ENCODE results near the gene FHIT.

FHIT gene

DNA sequence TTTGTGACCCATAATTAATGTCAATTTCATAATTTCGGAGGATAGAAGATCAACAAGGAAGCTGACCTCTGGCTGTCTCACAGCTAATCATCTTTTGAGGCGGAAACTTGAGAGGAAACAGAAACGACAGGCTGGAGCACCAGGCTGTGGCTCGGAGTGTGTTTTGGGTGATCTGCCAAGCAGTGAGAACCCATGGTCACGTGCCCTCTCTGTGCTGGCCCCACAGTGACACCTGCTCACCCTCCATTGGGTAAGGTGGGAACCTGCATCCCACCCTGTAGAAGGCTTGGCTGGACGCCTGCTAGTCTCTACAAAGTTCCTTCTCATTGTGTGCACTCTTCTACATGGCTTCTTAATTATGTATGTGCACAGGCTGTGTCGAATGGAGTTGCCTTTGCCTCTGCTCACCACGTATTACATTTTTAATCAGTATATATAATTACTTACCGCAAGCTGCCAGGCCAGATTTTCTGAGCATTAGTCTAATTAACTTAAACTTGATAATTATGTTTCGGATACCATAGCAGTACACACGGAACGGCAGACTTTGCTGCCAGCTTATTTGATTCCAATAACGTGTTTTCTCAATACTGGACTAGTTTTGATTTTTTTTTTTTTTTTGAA, 1482.0 kb downstream of the FHIT start:
- DNase-seq = no peak

DNA sequence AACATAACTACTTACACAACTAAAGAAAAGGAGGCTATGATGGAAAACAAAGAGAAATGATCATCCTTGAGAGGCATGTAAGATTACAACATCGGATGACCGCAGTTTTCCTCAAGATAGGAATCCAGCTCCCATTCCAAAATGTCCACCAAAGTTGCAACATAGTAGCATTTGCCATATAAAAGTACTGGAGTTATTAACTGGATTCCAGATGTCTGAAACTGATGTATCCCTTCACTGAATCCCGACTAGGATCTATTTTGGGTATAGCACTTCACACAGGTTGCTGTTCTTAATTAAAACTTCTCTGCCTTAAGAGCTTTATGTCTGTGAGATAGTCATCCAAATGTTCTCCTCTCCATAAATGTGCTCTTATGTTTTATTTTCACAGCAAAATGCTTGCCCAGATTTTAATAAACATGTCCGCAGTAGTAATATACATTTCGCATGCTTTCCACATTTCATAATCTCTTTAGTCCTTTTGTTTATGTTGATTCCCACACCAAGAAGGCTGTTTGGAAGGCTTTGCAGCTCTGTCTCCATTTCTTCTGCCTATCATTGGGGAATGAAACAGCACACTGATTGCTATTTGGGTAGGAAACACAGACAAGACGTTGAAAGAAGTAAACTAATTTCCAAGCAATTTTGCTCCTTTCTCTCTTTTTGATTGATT, 1484.9 kb downstream of the FHIT start:
- DNase-seq = no peak

DNA sequence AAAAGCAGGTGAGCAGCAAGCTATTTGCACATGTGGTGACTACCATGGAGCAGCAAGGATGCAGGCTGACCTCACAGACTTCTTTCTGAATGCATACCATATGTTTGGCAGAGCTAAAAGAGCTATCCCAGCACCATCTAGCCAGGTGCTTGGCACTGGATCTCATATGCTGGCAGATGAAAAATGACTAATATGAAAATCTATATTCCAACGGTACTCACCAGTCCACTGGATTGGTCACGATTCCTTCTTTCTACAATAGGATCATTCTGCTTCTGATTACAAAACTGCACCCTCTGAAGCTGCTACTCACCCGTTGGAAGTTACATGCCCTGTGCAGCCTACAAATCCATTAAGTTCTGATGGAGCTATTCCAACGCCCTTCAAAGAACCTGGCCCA, 1487.1 kb downstream of the FHIT start:
- no peak for DNase-seq

DNA sequence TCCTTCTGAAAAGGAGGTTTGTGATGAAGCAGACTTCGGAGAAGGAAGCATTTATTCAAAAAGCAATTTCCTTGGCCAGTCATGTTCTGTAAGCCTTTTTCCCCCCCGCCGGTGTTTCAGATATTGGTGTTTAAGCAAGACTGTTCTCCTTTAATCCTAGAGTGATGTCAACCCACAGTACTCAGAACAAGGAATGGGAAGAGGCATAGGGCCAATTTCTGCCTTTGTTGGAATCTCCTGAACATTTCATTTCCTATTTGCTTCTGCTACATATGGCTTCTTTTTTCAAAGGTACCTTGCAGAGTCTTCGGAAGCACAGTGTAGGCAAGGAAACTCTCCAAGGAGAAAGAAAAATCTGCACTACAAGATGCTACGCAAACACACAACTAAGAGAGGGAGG, 1488.3 kb downstream of the FHIT start:
- DNase-seq = no peak

- DNase-seq = no peak
These were observed 1491.8 kb downstream of the FHIT start for GRCh38 chr3:59759298-59760031.

DNA sequence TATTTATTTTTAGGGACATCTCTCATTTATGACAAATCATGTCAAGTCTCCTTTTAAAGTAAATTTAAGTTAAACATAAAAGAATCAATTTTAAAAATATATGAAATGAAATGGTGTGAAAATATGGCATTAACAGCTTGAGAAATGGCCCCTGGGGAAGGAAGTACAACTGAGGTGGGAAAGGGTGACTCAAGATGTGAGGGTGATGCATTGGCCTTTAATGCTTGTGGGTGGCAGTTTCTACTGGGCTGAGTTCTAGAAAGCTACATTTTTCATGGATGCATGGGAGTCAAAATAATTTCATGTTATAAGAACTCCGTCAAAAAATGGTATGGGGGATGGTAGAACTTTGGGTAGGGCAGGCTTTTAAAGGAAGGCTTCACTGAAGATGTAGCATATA, 1492.6 kb downstream of the FHIT start:
- DNase-seq = no peak

GRCh38 chr3:59756934-59757333, 1494.3 kb downstream of the FHIT start:
- DNase-seq = no peak

DNA sequence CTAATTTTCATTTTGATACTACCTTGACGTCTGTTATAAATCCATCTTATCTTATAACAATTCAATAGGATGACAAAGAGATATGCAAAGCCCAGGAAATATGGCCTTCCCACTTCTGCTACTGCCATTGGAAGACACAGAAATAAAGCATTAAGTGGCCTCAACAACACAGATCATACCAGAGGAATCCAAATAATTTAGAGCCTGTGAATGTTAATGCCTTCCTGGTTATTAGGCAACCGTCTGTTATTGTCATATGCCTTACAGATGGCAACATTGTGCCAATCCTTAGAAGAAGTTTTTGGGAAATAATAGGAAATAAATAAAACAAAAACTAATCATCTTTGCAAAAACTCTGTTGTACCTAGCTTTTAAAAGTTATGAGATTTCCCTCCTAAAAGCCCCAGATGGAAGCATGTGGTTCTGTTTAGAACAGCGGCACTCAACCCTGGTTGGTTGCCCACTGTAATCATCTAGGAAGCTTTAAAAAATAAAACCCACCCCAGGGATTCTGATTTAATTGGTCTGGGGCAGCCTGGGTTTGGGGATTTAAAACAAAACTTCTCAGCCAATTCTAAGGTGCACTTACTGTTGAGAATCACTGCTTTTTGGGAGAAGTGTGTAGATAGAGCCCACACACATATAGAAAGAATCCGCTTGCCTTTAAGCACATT, 1496.7 kb downstream of the FHIT start:
- no peak for DNase-seq

- no peak for DNase-seq
These were observed 1497.3 kb downstream of the FHIT start for GRCh38 chr3:59753808-59754450.

DNA sequence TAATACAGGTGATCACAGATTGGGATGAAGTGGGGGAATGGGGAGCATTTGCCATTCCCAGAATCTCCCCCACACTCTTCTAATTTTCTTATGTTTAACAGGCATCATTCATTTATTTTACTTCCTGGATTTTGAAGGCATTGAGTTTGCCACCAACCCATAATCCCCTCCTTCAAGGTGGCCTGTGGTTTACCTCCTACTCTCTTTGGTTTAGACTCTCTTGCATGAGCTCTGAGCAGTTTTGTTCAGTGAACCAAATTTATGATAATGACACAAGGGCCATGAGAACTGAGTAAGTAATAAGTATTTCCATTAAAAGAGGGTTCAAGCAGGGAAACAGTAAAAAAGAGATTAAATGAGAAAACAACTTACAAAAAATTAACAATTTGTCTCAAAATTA, 1498.3 kb downstream of the FHIT start:
- DNase-seq = no peak

- no peak for DNase-seq
These were observed 1499.6 kb downstream of the FHIT start for GRCh38 chr3:59751606-59752005.

- no peak for DNase-seq
These were observed 1500.9 kb downstream of the FHIT start for GRCh38 chr3:59750391-59750790.

GRCh38 chr3:59749291-59749690, 1502.0 kb downstream of the FHIT start:
- DNase-seq = no peak

- DNase-seq = no peak
These were observed 1504.7 kb downstream of the FHIT start for GRCh38 chr3:59746585-59746984.

- no peak for DNase-seq
These were observed 1514.0 kb downstream of the FHIT start for GRCh38 chr3:59737241-59737640.

DNA sequence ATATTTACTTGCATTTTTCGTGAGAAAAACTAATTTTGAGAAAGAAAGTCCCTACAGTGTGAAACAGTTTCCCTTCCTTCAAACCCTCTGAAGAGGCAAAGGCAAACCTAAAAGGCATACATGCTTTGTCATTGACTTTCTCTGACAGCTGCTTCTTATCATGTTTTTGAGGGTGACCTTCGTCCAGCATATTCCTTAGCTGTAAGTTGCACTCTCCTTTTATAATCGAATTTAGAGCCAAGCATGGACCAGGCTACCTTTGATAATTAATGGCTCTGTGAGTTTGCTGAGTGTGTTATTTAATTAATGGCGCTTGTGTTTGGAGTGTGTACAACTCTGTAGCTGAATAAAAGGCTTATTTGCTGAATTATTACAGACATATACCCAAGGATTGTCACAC, 1517.2 kb downstream of the FHIT start:
- DNase-seq = no peak

DNA sequence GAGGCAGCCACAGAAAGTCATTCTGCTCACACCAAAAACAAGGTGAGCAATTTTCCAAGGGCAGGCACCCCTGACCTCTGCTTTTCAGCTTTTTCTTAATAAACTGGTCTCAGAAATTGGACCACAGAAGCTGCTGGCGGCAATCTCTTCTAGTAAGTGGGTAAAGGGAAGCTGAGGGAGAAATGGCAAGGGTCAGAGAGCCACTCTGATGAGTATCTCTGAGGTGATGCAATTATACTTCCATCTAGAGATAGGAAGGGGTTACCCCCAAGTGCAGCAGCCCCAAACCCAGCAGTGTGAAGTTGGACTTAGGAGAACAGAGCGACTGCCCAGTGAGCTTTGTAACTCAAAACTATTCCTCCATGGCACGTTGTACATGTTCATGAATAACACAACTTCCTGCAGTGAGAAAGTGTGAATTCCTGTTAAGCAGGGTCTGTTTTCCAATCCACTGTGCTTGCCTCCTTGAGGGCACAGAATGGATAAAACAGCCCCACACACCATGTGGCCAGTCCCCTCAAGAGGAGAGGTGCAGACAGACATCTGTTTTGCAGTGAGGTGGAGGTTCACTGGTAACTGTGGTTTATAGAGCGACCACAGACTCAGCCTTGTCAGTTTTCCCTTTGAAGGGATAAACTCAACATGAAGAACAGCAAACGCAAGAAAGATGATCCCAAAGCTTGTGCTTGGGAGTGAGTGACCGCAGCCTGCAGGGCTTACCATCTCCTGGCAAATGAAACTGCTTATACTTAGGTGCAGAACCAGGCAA, 1518.0 kb downstream of the FHIT start:
- DNase-seq = no peak

- no peak for DNase-seq
These were observed 1519.3 kb downstream of the FHIT start for GRCh38 chr3:59731943-59732342.

GRCh38 chr3:59730591-59730990, 1520.7 kb downstream of the FHIT start:
- DNase-seq = no peak

DNA sequence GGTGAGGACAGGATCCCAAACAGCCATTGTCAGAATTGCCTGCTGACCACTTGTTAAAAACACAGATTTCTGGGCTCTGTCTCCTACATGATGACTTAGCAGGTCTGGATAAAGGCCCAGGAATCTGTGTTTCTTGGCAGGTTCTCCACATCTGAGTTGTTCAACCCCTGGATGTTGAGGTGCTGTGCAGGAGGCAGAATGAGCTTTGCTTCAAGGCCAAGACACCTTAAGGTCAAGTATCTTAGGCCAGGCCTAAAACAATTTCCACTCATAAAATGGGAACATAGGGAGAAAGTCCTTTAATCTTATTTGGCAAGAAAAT, 1522.7 kb downstream of the FHIT start:
- no peak for DNase-seq

GRCh38 chr3:59727902-59728586, 1523.2 kb downstream of the FHIT start:
- DNase-seq = no peak

DNA sequence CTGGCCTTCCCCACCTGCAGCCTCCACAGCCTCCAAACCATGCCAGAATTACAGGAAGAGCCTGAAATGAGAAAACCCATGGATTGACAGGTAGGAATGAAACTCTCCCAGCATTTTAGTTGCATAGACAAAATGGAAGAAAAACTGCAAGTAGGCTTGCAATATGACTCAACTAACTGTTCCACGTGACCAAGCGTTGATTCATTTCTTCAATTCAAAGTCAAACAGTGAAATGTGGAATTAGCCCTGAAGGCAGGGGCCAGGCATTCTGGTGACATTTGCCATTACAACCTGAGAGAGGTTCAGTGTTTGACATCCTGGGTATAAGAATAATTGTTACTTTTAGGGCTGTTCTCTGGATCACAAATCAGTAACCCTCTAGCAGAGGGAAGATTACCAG, 1525.0 kb downstream of the FHIT start:
- no peak for DNase-seq

Measured in central memory CD4-positive, alpha-beta T cell (primary cell).